HS-5 (cell line): Measurements from ENCODE around the gene STRN.
"Not testable (repeated sequence)": the region's sequence is repeated elsewhere in the genome, so short reads cannot be mapped to it uniquely, and the experiment has no call there.

Source experiments
- DNase-seq: peaks from one replicate; pipeline ENCODE4 v3.0.0-alpha.2; 2012; ENCODE audit warnings: low read depth

Gene STRN

GRCh38 chr2:36966370-36967235 is at the start of gene STRN:
Gene STRN (minus strand): TSS chr2:36966536. CDS start chr2:36966463, 73 bp downstream.
- DNase-seq, result peak; percentile 50

- DNase-seq, result no peak
These were observed 46.9 kb upstream of the STRN start for GRCh38 chr2:37013315-37013641.

GRCh38 chr2:37011130-37011529 is 44.8 kb upstream of the STRN start:
- DNase-seq, result no peak

GRCh38 chr2:37005118-37005868 is 39.0 kb upstream of the STRN start:
- no peak for DNase-seq

- DNase-seq, result no peak
These were observed 34.7 kb upstream of the STRN start for GRCh38 chr2:37000988-37001556.

- DNase-seq, result no peak
These were observed 34.0 kb upstream of the STRN start for GRCh38 chr2:37000318-37000717.

GRCh38 chr2:36999416-36999815 is 33.1 kb upstream of the STRN start:
- DNase-seq, result not testable (repeated sequence)

GRCh38 chr2:36993841-36994620 is 27.7 kb upstream of the STRN start:
- DNase-seq, result no peak

GRCh38 chr2:36988008-36988407 is 21.7 kb upstream of the STRN start:
- no peak for DNase-seq

GRCh38 chr2:36982467-36982866 is 16.1 kb upstream of the STRN start:
- DNase-seq, result no peak

GRCh38 chr2:36981911-36982310 is 15.6 kb upstream of the STRN start:
- no peak for DNase-seq

- not testable (repeated sequence) for DNase-seq
These were observed 12.7 kb upstream of the STRN start for GRCh38 chr2:36979007-36979406.

- DNase-seq, result no peak
These were observed 9.7 kb upstream of the STRN start for GRCh38 chr2:36976065-36976464.

- no peak for DNase-seq
These were observed 9.0 kb upstream of the STRN start for GRCh38 chr2:36975306-36975705.

- DNase-seq, result no peak
These were observed 7.0 kb upstream of the STRN start for GRCh38 chr2:36973320-36973719.

- no peak for DNase-seq
These were observed 5.7 kb upstream of the STRN start for GRCh38 chr2:36971990-36972389.

GRCh38 chr2:36967236-36967876 is 1.0 kb upstream of the STRN start:
- no peak for DNase-seq

GRCh38 chr2:36965751-36966369 is 476 bp downstream of the STRN start:
- no peak for DNase-seq

- no peak for DNase-seq
These were observed 1.1 kb downstream of the STRN start for GRCh38 chr2:36965206-36965605.

GRCh38 chr2:36964496-36965058 is 1.8 kb downstream of the STRN start:
- no peak for DNase-seq

- DNase-seq, result no peak
These were observed 2.6 kb downstream of the STRN start for GRCh38 chr2:36963734-36964133.
